Upper lobe of left lung (tissue), 4 donors: ENCODE results near the gene BCAT1.

ENCODE experiments used
- EP300 ChIP-seq, 4 donors: sonication (generic); formaldehyde crosslinking; IDR thresholded peaks; one replicate each; pipeline ENCODE4 v1.5.1; 2017; ENCODE audit warnings: antibody characterized with exemption in 4 of 4, control low read depth in 2 of 4
- POLR2A ChIP-seq, 4 donors: fragments of 450-650 bp; IDR thresholded peaks; one replicate each; pipeline ENCODE4 v1.5.1; 2016 to 2017; ENCODE audit warnings: antibody characterized with exemption in 4 of 4, mild to moderate bottlenecking in 2 of 4
- POLR2AphosphoS5 ChIP-seq, 2 donors: sonication (generic); formaldehyde crosslinking; IDR thresholded peaks; one replicate each; pipeline ENCODE4 v1.5.1; 2017; ENCODE audit warnings: antibody characterized with exemption in 2 of 2
- TF ChIP-seq, protein P1 (sequence below), 6 experiments: fragments of 450-650 bp in 4 of 6; fragments of 200-600 bp in 2 of 6; sonication (generic) in 2 of 6; IDR thresholded peaks; one replicate each; pipeline ENCODE4 v1.5.1; 2016 to 2019; ENCODE audit warnings: antibody characterized with exemption in 6 of 6

DNA sequence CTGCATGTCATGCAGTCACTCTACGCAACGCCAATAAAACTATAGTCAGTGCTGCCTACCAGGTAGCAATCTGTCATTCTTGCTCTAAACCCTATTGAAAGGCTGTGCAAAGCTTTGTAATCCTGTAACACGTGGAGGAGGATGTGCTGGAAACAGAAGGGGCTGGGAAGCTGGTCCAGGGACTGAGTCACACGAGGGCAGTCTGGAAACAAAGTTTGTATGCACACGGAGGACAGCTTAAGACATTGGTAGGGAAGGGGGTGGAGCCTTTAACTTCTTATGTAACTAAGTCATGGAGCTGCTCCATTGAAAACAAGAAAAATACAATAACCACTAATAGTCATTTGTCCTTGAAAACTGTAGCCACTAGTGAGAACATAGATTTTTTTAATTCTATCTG is 128.0 kb downstream of the BCAT1 start:
- TF ChIP-seq, protein P1, sequence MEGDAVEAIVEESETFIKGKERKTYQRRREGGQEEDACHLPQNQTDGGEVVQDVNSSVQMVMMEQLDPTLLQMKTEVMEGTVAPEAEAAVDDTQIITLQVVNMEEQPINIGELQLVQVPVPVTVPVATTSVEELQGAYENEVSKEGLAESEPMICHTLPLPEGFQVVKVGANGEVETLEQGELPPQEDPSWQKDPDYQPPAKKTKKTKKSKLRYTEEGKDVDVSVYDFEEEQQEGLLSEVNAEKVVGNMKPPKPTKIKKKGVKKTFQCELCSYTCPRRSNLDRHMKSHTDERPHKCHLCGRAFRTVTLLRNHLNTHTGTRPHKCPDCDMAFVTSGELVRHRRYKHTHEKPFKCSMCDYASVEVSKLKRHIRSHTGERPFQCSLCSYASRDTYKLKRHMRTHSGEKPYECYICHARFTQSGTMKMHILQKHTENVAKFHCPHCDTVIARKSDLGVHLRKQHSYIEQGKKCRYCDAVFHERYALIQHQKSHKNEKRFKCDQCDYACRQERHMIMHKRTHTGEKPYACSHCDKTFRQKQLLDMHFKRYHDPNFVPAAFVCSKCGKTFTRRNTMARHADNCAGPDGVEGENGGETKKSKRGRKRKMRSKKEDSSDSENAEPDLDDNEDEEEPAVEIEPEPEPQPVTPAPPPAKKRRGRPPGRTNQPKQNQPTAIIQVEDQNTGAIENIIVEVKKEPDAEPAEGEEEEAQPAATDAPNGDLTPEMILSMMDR (IDR thresholded peaks at IDR 0.05) = no peak
- TF ChIP-seq POLR2A (IDR thresholded peaks at IDR 0.05) = no peak
- TF ChIP-seq POLR2AphosphoS5 (IDR thresholded peaks at IDR 0.05) = no peak
- TF ChIP-seq EP300 (IDR thresholded peaks at IDR 0.05) = no peak
